PC-9 (cell line): ENCODE data around the gene ZBTB49. TPM values are rescaled to one million over a fixed set of nuclear protein-coding genes. Genes with fewer than 3 reads are reported as not detected.

Source experiments
- BruUV-seq: library from RNA; stranded (reverse); fragments of 400-500 nt; replicated peaks from 2 replicates; lab custom pipeline; 2021; lab: Mats Ljungman, UMichigan
- CTCF ChIA-PET: fragments of 300-600 bp; sonication (Branson Sonifier 250); formaldehyde crosslinking; loops from one replicate; lab custom pipeline; 2022; ENCODE audit warnings: antibody characterized with exemption; lab: Charles Lee
- POLR2A ChIA-PET: fragments of 300-600 bp; sonication (Branson Sonifier 250); formaldehyde crosslinking; loops from one replicate; lab custom pipeline; 2022; ENCODE audit warnings: antibody characterized with exemption; ENCODE audit not compliant: unreplicated experiment; lab: Charles Lee
- DNase-seq, 2 experiments: peaks; one replicate each; pipeline versions ENCODE4 v3.0.0 to v3.0.0-alpha.2; 2015 to 2022; ENCODE audit warnings: mixed read lengths in 1 of 2
- H2AFZ ChIP-seq: fragments of 200-600 bp; sonication (generic); 2 replicates; pipeline ENCODE4 v1.8.1; 2017; ENCODE audit warnings: antibody characterized with exemption
- H3F3A ChIP-seq: fragments of 200-600 bp; sonication (generic); 2 replicates; pipeline ENCODE4 v1.8.1; 2017; ENCODE audit warnings: antibody characterized with exemption, mild to moderate bottlenecking, low read depth; ENCODE audit not compliant: insufficient read depth
- H3K27ac ChIP-seq: fragments of 200-600 bp; sonication (generic); 2 replicates; pipeline ENCODE4 v1.6.1; 2016; ENCODE audit warnings: mixed run types
- H3K27me3 ChIP-seq: fragments of 200-600 bp; sonication (generic); 2 replicates; pipeline ENCODE4 v1.6.1; 2016; ENCODE audit warnings: low read depth, mixed run types; ENCODE audit not compliant: insufficient read depth
- H3K36me3 ChIP-seq: fragments of 200-600 bp; sonication (generic); 2 replicates; pipeline ENCODE4 v1.6.1; 2016; ENCODE audit warnings: low read depth, mixed run types
- H3K4me1 ChIP-seq: fragments of 200-600 bp; sonication (generic); replicated peaks from 2 replicates; pipeline ENCODE4 v1.6.1; 2016; ENCODE audit warnings: mixed run types; ENCODE audit not compliant: insufficient read depth
- H3K4me2 ChIP-seq: fragments of 200-600 bp; sonication (generic); 2 replicates; pipeline ENCODE4 v1.6.1; 2017; ENCODE audit warnings: mixed run types
- H3K4me3 ChIP-seq: fragments of 200-600 bp; sonication (generic); 2 replicates; pipeline ENCODE4 v1.6.1; 2016; ENCODE audit warnings: mixed run types
- H3K79me2 ChIP-seq: fragments of 200-600 bp; sonication (generic); 2 replicates; pipeline ENCODE4 v1.6.1; 2017; ENCODE audit warnings: low read depth, mixed run types
- H3K9me2 ChIP-seq: fragments of 200-600 bp; sonication (generic); 2 replicates; pipeline ENCODE4 v1.8.1; 2017; ENCODE audit warnings: mild to moderate bottlenecking; ENCODE audit not compliant: insufficient read depth
- H3K9me3 ChIP-seq: fragments of 200-600 bp; sonication (generic); 2 replicates; pipeline ENCODE4 v1.8.1; 2016; ENCODE audit warnings: low read depth; ENCODE audit not compliant: insufficient read depth
- H4K20me1 ChIP-seq: fragments of 200-600 bp; sonication (generic); 2 replicates; pipeline ENCODE4 v1.8.1; 2017; ENCODE audit not compliant: insufficient read depth
- EZH2 ChIP-seq: fragments of 200-600 bp; sonication (generic); IDR thresholded peaks from 2 replicates; pipeline ENCODE4 v1.8.0; 2017; ENCODE audit warnings: antibody characterized with exemption, low read depth
- intact Hi-C: fragments of 100-400 bp; cut with micrococcal nuclease; formaldehyde crosslinking; loops from one replicate; pipeline ENCODE4 v1.10.0; 2022; ENCODE audit not compliant: unreplicated experiment
- total RNA-seq: library from RNA; stranded (reverse); gene quantifications from 2 replicates; pipeline ENCODE4 v1.2.3, GENCODE V29; 2021
- TF ChIP-seq, protein P1 (sequence below): fragments of 200-600 bp; sonication (generic); conservative IDR thresholded peaks from 2 replicates; pipeline ENCODE4 v1.6.1; 2017; ENCODE audit warnings: mixed run types, antibody characterized with exemption, mild to moderate bottlenecking, moderate library complexity

The ZBTB49 gene
- total RNA-seq, 1 experiment from 2014 or later = 5.3 TPM

DNA sequence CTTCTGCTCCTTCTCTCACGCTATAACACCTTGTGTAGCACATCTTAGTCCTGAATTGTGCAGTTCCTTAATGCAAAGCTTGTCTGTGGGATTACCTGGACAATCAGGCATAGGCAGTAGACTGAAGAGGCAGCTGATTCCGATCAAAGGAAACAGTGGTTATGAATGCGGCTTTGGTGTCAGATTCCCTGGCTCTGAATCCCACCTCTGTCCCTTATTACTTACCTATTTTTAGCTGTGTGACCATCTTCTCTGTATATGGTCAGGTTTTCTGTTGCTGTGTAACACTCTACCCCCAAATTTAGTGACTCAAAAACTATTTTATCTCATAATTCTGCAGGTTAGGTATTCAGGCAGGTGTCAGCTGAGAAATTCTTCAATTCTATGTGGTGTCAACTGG, 3.2 kb downstream of the ZBTB49 start:
- Histone ChIP-seq H3K4me2 (no peak overlapping the region), H3K27ac (no peak overlapping the region), H3K27me3 (no peaks in the 10 kb centered on the region), H3K79me2 (peaks cover 53% of the 10 kb centered on the region), H3K4me1 (peaks cover 12% of the 10 kb centered on the region), H3K4me3 (no peak overlapping the region), H3F3A (no peaks in the 10 kb centered on the region), H3K9me3 (no peaks in the 10 kb centered on the region), H3K36me3 (no peaks in the 10 kb centered on the region), H2AFZ (no peak overlapping the region), H4K20me1 (no peaks in the 10 kb centered on the region), H3K9me2 (no peaks in the 10 kb centered on the region)
- intact Hi-C loops = no loop called here
- no peak for DNase-seq
- TF ChIP-seq, protein P1, sequence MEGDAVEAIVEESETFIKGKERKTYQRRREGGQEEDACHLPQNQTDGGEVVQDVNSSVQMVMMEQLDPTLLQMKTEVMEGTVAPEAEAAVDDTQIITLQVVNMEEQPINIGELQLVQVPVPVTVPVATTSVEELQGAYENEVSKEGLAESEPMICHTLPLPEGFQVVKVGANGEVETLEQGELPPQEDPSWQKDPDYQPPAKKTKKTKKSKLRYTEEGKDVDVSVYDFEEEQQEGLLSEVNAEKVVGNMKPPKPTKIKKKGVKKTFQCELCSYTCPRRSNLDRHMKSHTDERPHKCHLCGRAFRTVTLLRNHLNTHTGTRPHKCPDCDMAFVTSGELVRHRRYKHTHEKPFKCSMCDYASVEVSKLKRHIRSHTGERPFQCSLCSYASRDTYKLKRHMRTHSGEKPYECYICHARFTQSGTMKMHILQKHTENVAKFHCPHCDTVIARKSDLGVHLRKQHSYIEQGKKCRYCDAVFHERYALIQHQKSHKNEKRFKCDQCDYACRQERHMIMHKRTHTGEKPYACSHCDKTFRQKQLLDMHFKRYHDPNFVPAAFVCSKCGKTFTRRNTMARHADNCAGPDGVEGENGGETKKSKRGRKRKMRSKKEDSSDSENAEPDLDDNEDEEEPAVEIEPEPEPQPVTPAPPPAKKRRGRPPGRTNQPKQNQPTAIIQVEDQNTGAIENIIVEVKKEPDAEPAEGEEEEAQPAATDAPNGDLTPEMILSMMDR = no peak
- TF ChIP-seq EZH2 = no peak
- ChIA-PET POLR2A (no interaction called here), CTCF (no interaction called here)
- no TSS peak for BruUV-seq

DNA sequence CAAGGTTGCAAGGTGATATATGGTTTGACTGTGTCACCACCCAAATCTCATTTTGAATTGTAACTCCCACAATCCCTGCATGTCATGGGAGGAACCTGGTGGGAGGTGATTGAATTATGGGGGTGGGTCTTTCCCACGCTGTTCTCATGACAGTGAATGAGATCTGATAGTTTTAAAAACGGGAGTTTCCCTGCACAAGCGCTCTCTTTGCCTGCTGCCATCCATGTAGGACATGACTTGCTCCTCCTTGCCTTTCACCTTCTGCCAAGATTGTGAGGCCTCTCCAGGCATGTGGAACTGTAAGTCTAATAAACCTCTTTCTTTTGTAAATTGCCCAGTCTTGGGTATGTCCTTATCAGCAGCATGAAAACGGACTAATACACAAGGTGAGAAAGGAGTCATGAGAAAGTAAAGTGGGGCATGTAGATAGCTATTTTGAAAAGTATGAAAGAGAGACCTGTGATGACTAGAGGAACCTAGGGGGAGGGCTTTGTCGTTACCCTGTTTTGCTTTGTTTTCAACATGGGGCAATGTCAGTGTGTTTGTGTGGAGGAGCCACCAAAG, 6.3 kb downstream of the ZBTB49 start:
- POLR2A ChIA-PET = no interaction called here
- CTCF ChIA-PET = no interaction called here
- peaks cover 26% of the 10 kb centered on the region for H3K79me2 ChIP-seq

DNA sequence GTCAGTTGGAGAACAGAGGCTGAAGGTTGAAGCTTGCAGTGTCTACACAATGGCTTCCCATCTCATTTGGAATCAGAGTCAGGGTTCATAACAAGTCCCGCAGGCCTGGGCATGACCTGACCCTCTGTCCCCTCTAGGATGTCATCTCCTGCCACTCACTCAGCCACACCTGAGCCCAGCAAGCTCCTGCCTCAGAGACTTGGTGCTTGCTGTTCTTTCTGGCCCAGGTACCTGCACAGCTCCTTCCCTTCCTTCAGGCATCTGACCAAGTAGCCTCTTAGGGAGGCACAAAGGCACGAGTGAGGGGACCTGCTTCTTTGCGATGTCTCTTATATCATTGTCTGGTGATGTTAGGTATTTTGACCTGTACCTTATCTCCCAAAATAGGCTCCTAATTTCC, 9.0 kb downstream of the ZBTB49 start:
- DNase-seq = no peak
- no peak overlapping the region for H3K4me2 ChIP-seq
- no peaks in the 10 kb centered on the region for H3K9me2 ChIP-seq
- no peaks in the 10 kb centered on the region for H3F3A ChIP-seq
- no peak overlapping the region for H3K27ac ChIP-seq
- no peak overlapping the region for H3K4me3 ChIP-seq
- H3K27me3 ChIP-seq = no peaks in the 10 kb centered on the region
- H3K4me1 ChIP-seq = no peaks in the 10 kb centered on the region
- TF ChIP-seq EZH2 = no peak
- TF ChIP-seq, protein P1 = no peak
- BruUV-seq = no TSS peak
- no peak overlapping the region for H2AFZ ChIP-seq
- no peaks in the 10 kb centered on the region for H3K79me2 ChIP-seq
- no peaks in the 10 kb centered on the region for H3K9me3 ChIP-seq
- intact Hi-C loops = no loop called here
- no peaks in the 10 kb centered on the region for H4K20me1 ChIP-seq
- POLR2A ChIA-PET = no interaction called here
- no peaks in the 10 kb centered on the region for H3K36me3 ChIP-seq
- CTCF ChIA-PET = no interaction called here

More for the DNA sequence above, 6.3 kb downstream of the ZBTB49 start:
- no peaks in the 10 kb centered on the region for H4K20me1 ChIP-seq
- H2AFZ ChIP-seq = no peak overlapping the region
- intact Hi-C loops = no loop called here
- TF ChIP-seq EZH2 = no peak
- H3K4me3 ChIP-seq = no peak overlapping the region
- no peak overlapping the region for H3K27ac ChIP-seq
- BruUV-seq = no TSS peak
- DNase-seq = no peak
- H3K27me3 ChIP-seq = no peaks in the 10 kb centered on the region
- no peak overlapping the region for H3K4me2 ChIP-seq
- H3F3A ChIP-seq = no peaks in the 10 kb centered on the region
- no peaks in the 10 kb centered on the region for H3K9me3 ChIP-seq
- 0 out of 2 replicates have a peak, but pooled peaks cover 2% of the 10 kb centered on the region for H3K4me1 ChIP-seq
- no peaks in the 10 kb centered on the region for H3K36me3 ChIP-seq
- H3K9me2 ChIP-seq = no peaks in the 10 kb centered on the region

DNA sequence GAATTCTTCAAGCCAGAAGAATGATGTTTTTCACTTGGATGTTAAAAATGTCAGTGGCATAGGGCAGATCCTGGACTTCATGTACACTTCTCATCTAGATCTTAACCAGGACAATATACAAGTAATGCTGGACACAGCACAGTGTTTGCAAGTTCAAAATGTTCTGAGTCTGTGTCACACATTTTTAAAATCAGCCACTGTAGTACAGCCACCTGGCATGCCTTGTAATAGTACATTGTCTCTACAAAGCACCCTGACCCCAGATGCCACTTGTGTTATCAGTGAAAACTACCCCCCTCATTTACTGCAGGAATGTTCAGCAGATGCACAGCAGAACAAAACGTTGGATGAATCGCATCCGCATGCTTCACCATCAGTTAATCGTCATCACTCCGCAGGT, 11.9 kb downstream of the ZBTB49 start:
- Histone ChIP-seq H3K9me3 (no peaks in the 10 kb centered on the region), H3K27ac (no peak overlapping the region), H3F3A (no peaks in the 10 kb centered on the region), H4K20me1 (no peaks in the 10 kb centered on the region), H3K27me3 (no peaks in the 10 kb centered on the region), H2AFZ (no peak overlapping the region), H3K4me1 (no peaks in the 10 kb centered on the region), H3K36me3 (no peaks in the 10 kb centered on the region), H3K9me2 (no peaks in the 10 kb centered on the region), H3K4me2 (no peak overlapping the region), H3K79me2 (no peaks in the 10 kb centered on the region), H3K4me3 (no peak overlapping the region)
- intact Hi-C loops = no loop called here
- ChIA-PET CTCF (no interaction called here), POLR2A (interaction anchor here (0.5 kb wide), 1 partner anchor 77 kb away, joined by 14 read pairs; no protein-coding TSS in a partner anchor)
- TF ChIP-seq, protein P1 = no peak
- no peak for TF ChIP-seq EZH2
- no TSS peak for BruUV-seq
- DNase-seq = no peak
